HG03520 (cell line): ENCODE measurements around the gene BNIP5.

ENCODE experiments used
- ATAC-seq: cut with Tn5 transposase; IDR thresholded peaks from one replicate; pipeline ENCODE4 v1.9.1; 2021; ENCODE audit warnings: mild to moderate bottlenecking, moderate library complexity; ENCODE audit not compliant: unreplicated experiment

Gene BNIP5

GRCh38 chr6:36301085-36301658 lies 35.5 kb downstream of the BNIP5 start:
- ATAC-seq: no peak

- ATAC-seq: no peak
Observed at GRCh38 chr6:36298027-36298426, 38.7 kb downstream of the BNIP5 start.

- no peak for ATAC-seq
Observed at GRCh38 chr6:36297511-36297910, 39.2 kb downstream of the BNIP5 start.

GRCh38 chr6:36297051-36297450 lies 39.6 kb downstream of the BNIP5 start:
- no peak for ATAC-seq

GRCh38 chr6:36296240-36296639 lies 40.4 kb downstream of the BNIP5 start:
- ATAC-seq: no peak

GRCh38 chr6:36292170-36292569 lies 44.5 kb downstream of the BNIP5 start:
- no peak for ATAC-seq

GRCh38 chr6:36290668-36291620 lies 45.7 kb downstream of the BNIP5 start:
- no peak for ATAC-seq

- no peak for ATAC-seq
Observed at GRCh38 chr6:36289281-36289878, 47.3 kb downstream of the BNIP5 start.

- no peak for ATAC-seq
Observed at GRCh38 chr6:36286858-36287257, 49.8 kb downstream of the BNIP5 start.

GRCh38 chr6:36285797-36286196 lies 50.9 kb downstream of the BNIP5 start:
- ATAC-seq: no peak

- no peak for ATAC-seq
Observed at GRCh38 chr6:36285187-36285671, 51.5 kb downstream of the BNIP5 start.

GRCh38 chr6:36284359-36284758 lies 52.3 kb downstream of the BNIP5 start:
- ATAC-seq: no peak

GRCh38 chr6:36283608-36284007 lies 53.1 kb downstream of the BNIP5 start:
- no peak for ATAC-seq

- no peak for ATAC-seq
Observed at GRCh38 chr6:36280983-36281382, 55.7 kb downstream of the BNIP5 start.

- no peak for ATAC-seq
Observed at GRCh38 chr6:36280467-36280866, 56.2 kb downstream of the BNIP5 start.

- no peak for ATAC-seq
Observed at GRCh38 chr6:36277946-36278470, 58.7 kb downstream of the BNIP5 start.

- ATAC-seq: no peak
Observed at GRCh38 chr6:36276581-36277536, 59.8 kb downstream of the BNIP5 start.

- ATAC-seq: no peak
Observed at GRCh38 chr6:36273802-36274514, 62.7 kb downstream of the BNIP5 start.

- ATAC-seq: no peak
Observed at GRCh38 chr6:36273067-36273466, 63.6 kb downstream of the BNIP5 start.

- ATAC-seq: no peak
Observed at GRCh38 chr6:36272234-36272633, 64.5 kb downstream of the BNIP5 start.
